SIG-M5 treated with dmso at 0.1 percent for 504 hours (cell line): ENCODE measurements around the gene TAS2R20.
"Not testable (repeated sequence)": the region's sequence is repeated elsewhere in the genome, so short reads cannot be mapped to it uniquely, and the experiment has no call there.

Experiments used
- DNase-seq: peaks from one replicate; lab custom pipeline; 2025; ENCODE audit not compliant: unreplicated experiment; lab: John Stamatoyannopoulos, UW

The TAS2R20 gene

GRCh38 chr12:10998204-10998603, at the start of gene TAS2R20:
Gene TAS2R20 (minus strand): TSS chr12:10998304. CDS start chr12:10997875, 429 bp downstream.
- no peak for DNase-seq

DNA sequence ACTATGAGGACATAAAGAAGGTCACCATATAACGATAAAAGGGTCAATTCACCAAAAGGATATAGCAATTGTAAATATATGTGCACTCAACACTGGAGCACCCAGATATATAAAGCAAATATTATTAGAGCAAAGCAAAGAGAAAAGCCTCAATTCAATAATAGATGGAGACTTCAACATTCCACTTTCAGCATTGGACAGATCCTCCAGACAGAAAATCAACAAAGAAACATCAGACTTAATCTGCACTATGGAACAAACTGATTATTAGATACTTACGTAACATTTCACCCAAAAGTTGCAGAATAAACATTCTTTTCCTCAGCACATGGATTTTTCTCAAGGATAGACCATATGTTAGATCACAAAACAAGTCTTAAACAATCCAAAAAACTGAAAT, 43.3 kb upstream of the TAS2R20 start:
- DNase-seq, result not testable (repeated sequence)

- no peak for DNase-seq
These were observed 42.1 kb upstream of the TAS2R20 start for GRCh38 chr12:11040162-11040561.

DNA sequence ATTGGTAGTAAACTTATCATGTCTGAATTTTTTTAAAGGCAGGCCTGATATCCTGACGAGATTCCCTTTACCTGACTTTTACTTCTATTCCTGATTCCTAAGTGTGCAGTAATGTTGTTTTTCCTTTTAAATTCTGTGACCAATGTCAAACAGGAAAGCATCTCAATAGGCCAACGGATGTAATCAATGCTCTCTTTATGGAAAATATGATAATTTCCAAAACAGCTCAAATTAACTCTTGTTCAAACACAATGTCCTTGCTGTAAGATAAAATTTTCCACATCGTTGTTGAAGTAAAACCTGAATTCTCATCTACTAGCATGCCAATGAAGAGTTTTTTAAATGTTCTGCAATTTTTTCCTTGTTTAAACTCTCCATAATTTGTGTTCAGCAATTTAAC, 41.1 kb upstream of the TAS2R20 start:
- no peak for DNase-seq

- not testable (repeated sequence) for DNase-seq
These were observed 35.9 kb upstream of the TAS2R20 start for GRCh38 chr12:11033959-11034358.

- DNase-seq, result no peak
These were observed 33.2 kb upstream of the TAS2R20 start, which contains the start of gene TAS2R31 for GRCh38 chr12:11031307-11031706. Gene TAS2R31 (minus strand): TSS chr12:11031407. CDS start chr12:11031335, 72 bp downstream.

DNA sequence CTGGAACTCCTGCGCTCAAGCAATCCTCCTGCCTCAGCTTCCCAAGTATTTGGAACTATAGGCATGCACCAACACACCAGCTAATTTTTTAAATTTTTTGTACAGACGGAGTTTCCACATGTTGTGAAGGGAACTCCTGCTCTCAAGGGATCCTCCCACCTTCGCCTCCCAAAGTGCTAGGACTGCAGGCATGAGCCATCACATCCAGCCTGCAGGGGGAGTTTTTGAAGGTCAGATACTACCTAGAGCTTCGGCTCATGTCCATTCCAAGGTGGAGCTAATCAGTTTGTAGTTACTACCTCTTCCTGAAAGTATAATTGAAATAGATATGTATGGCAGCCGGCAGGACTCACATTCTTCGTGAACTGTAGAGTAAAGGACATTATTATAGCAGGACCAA, 28.0 kb upstream of the TAS2R20 start:
- DNase-seq, result no peak

DNA sequence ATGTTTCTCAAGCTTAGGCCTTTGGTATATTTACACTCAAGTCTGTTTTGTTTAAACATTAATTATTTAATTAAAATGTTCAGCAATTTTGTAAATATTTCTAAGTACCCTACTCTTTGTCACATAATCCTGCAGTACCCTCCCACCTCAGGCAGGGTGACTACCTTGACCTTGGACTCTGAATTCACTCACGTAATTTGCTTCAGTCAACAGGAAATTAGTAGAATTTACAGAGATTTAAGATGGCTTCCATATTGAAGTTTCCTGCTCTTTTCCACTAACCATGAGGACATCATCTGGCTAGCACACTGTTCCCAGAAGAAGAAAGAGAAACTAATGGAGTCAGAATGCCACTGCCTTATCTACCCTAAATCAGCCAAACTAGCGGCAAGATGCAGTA, 25.3 kb upstream of the TAS2R20 start:
- no peak for DNase-seq

- DNase-seq, result no peak
These were observed 24.4 kb upstream of the TAS2R20 start, which contains the start of gene TAS2R19 for GRCh38 chr12:11022520-11022919. Gene TAS2R19 (minus strand): TSS chr12:11022620. CDS start chr12:11022571, 49 bp downstream.

DNA sequence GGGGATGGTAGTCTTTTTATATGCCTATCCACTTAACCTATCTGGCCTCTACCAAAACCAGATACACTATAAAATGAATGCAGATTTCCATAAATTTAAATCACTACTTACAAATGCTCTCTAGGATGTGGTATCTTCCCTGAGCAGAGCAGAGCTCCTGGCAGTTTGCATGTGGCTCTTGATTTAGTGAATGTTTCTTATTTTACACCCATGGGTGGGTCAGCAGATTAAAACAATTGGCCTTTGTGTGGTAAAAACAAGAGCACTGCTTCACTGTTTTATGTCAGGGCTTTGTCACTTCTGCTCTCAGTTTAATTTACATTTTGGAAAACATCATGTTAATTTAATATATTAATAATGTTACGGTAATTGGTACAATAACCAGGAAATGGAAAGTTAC, 18.8 kb upstream of the TAS2R20 start:
- DNase-seq, result no peak

DNA sequence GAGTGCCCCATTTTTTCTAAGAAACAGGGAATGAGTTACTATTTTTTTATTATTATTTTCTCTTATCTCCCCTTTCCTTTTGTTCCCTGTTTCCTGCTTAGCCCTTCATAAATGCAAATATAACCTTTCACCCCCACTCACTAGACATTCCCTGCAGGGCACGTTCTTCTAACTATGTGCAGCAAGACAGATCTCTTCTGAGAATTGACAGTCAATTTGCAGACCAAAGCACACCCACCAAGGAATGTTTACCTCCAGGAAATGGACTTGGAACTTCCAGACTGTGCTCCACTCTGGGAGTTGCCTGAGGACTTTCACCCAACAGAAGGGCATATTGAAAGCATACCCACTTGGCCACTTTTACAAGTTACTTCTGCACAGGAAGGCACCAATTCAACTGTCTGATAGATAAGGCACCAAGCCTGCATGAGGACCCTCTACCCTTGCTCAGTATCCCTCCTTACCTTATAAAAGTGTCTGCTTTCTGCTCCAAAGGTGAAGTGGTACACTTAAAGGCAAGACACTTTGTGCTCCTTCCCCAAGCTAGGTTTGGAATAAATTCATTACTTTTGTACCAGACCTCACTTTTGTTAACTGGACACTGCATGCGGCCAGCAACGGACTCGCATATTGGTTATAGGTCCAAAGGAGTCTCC, 17.8 kb upstream of the TAS2R20 start:
- no peak for DNase-seq

DNA sequence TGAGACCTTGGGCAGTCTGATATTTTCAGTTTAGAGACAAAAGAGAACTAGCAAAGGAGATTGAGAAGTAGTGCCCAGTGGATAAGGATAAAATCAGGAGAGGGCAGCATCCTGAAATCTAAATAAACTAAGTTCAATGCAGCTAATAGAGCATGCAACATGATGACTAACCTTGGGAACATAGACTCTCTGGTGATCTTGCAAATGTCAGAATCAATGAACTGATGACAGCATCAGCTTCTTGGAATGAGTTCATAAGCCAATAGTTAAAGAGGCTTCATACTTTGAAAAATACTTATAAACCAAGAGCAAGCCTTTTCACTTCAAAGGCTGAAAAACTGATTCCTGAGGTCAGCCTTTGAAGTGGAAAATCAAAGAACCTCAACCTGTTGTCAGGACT, 16.1 kb upstream of the TAS2R20 start:
- no peak for DNase-seq

- DNase-seq, result no peak
These were observed 9.5 kb upstream of the TAS2R20 start for GRCh38 chr12:11007608-11008007.

GRCh38 chr12:10994307-10994706, 3.8 kb downstream of the TAS2R20 start:
- no peak for DNase-seq

GRCh38 chr12:10989107-10989506, 9.0 kb downstream of the TAS2R20 start:
- DNase-seq, result no peak

DNA sequence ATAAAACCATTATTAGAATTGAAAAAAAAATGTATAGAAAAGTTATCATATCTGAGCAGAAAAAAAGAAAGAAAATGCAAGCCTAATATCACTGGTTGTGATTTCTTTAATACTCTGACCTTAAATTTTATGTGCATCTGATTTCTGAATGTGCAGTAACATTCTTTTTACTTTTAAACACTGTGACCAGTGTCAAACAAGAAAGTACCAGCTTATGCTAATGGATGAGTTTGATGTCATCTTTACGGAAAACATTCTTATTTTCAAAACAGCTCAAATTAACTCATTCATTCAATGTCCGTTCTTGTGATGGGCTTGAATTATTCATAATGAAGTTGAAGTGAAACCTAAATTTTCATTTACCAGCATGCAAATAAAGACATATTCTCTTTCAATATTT, 11.3 kb downstream of the TAS2R20 start, which contains the start of gene TAS2R50:
TAS2R50 (minus strand) TSS at position 101 of the 400 bp plus-strand sequence; CDS start at position 49, 52 bp downstream.
- DNase-seq, result no peak

GRCh38 chr12:10982244-10982643, 15.9 kb downstream of the TAS2R20 start:
- DNase-seq, result no peak

- DNase-seq, result no peak
These were observed 23.1 kb downstream of the TAS2R20 start for GRCh38 chr12:10974965-10975364.

- no peak for DNase-seq
These were observed 29.2 kb downstream of the TAS2R20 start for GRCh38 chr12:10968765-10969456.

DNA sequence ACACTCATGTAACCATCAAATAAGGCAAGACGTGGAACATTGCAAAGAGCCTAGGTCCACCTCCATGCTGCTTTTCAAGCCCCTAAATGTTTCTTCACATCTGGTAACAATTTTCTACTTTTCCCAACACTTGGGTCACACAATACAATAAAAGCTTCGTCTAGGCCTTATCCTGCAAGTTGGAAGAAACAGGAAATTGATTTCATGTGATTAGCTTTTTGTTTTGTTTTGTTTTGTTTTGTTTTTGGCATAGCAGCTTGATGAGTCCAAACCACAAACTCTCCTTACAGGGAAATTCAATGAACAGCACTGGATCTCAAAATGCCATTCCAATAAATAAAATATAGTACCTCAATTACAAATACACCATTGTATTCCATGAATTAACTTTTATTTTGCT, 30.7 kb downstream of the TAS2R20 start:
- no peak for DNase-seq

DNA sequence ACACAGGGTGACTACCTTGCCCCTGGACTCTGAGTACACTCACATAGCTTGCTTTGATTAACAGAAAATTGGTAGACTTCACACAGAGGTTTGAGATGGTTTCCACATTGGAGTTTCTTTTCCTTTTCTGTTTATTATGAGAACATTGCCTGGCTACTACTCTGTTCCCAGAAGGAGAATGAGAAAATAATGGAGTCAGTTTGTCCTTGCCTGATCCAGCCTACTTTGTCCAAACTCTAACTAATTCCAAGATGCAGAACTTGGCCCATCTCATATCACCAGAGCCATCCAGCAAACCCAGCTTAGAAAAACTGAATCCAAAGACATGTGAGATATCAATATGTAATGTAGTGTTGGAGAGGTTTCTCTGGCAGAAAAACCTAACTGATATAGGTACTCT, 31.8 kb downstream of the TAS2R20 start:
- no peak for DNase-seq

DNA sequence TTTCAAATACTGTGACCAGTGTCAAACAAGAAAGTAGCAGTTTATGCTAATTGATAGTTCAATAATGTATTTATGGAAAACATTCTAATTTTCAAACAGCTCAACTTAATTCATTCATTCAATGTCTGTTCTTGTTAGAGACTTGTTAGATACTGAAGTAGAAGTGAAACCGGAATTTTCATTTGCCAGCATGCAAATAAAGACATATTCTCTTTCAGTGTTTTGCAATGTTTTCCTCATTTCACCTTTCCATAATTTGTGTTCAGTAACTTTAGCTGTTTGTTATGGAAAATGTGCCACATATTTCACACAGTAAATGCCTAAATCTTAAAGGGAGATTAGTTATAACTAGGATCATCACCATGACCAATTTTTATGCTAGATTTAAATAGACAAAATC, 32.6 kb downstream of the TAS2R20 start:
- no peak for DNase-seq
